Immature natural killer cell (primary cell): ENCODE measurements around the gene MGAT4A. TPM values are rescaled to one million over a fixed set of nuclear protein-coding genes. Genes with fewer than 3 reads are reported as not detected.
"Not testable (repeated sequence)": the region's sequence is repeated elsewhere in the genome, so short reads cannot be mapped to it uniquely, and the experiment has no call there.

Experiments
- DNase-seq, 3 donors: peaks; one replicate each; pipeline ENCODE4 v3.0.0; 2022; ENCODE audit warnings: mixed read lengths in 1 of 3
- H3K27ac Mint-ChIP-seq, 6 donors: one replicate each; pipeline ENCODE4 v1.8.0; 2020; ENCODE audit warnings: mixed read lengths in 6 of 6, mild to moderate bottlenecking in 5 of 6, inconsistent platforms in 4 of 6, moderate library complexity in 3 of 6
- H3K27me3 Mint-ChIP-seq, 3 donors: one replicate each; pipeline ENCODE4 v1.8.0; 2020 to 2021; ENCODE audit warnings: low read depth in 3 of 3, mild to moderate bottlenecking in 3 of 3, mixed read lengths in 3 of 3, moderate library complexity in 3 of 3, inconsistent platforms in 1 of 3
- H3K36me3 Mint-ChIP-seq, 3 donors: one replicate each; pipeline ENCODE4 v1.8.0; 2020; ENCODE audit warnings: mixed read lengths in 3 of 3, inconsistent platforms in 2 of 3, mild to moderate bottlenecking in 2 of 3
- H3K4me1 Mint-ChIP-seq, 2 donors: one replicate each; pipeline ENCODE4 v1.8.0; 2020; ENCODE audit warnings: inconsistent platforms in 2 of 2, mild to moderate bottlenecking in 2 of 2, mixed read lengths in 2 of 2, moderate library complexity in 1 of 2
- H3K4me3 Mint-ChIP-seq, 5 donors: one replicate each; pipeline ENCODE4 v1.8.0; 2020; ENCODE audit warnings: mild to moderate bottlenecking in 5 of 5, mixed read lengths in 5 of 5, inconsistent platforms in 3 of 5, moderate library complexity in 3 of 5
- H3K9me3 Mint-ChIP-seq, 6 donors: one replicate each; pipeline ENCODE4 v1.8.0; 2020; ENCODE audit warnings: mild to moderate bottlenecking in 6 of 6, mixed read lengths in 6 of 6, inconsistent platforms in 4 of 6, moderate library complexity in 3 of 6
- polyA plus RNA-seq, 3 donors: library from polyadenylated mRNA; unstranded; fragments of 300-500 nt; fragmentation: Illumina TruSeq; gene quantifications; one replicate each; pipeline ENCODE4 v1.2.3, GENCODE V29; 2021

MGAT4A gene
- polyA plus RNA-seq, 3 donors from 2014 or later, result 113 to 155 (median 128) TPM

DNA sequence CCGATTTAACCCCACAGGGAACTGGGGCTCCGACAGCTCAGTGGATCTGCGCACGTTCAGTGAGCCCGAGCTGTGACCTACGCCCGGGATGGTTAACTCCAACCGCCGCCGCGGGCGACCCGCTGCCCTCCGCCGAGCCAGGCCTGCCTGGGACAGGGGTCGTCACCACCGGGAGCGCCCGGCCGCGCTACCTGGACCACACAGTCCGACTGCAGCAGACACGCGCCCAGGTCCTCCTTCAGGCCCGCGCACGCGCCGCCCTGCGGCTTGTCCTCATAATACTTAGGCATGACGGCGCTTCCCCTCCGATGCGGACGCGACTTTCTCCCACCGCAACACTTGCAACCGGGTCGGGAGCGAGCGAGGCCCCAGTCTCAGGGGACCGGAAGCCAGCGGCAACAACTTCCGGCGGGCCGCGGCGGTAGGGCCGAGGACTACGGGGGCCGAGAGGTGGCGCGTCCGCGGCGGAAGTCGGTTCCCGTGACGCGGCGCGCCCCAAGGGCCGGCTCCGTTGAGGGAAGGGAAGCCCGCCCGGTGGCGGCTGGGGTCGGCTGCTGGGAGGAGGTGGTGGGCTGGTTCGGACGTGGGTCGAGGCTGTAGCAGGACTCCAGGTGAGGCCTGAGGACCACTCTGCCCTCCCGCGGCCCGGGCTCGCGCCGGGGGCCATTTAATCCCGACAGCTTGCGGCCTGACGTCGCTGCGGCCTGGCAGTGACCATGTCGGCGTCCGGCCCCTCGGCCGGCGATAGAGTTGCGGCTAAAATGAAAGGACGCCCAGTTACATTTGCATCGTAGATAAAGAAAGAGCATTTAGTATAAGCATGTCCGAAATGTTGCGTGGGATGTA lies 122.6 kb downstream of the MGAT4A start, which contains the start of the genes COA5 and UNC50:
TSS of gene COA5 (minus strand) at position 397 of the 846 bp plus-strand sequence. CDS start at position 290, 107 bp downstream.
TSS of gene UNC50 (plus strand) at position 474 of the 846 bp plus-strand sequence. CDS start 1,171 bp downstream, outside the sequence.
- Mint-ChIP-seq H3K27ac (peak within 1 kb of the TSS; percentile 87 to 97 (median 93)), H3K4me3 (peak within 1 kb of the TSS; percentile 83 to 95 (median 88)), H3K4me1 (peaks cover 70 to 89% of the 10 kb centered on the region in 2 donors), H3K36me3 (peaks cover 10 to 28% (median 17%) of the 10 kb centered on the region in 3 donors), H3K27me3 (peaks cover 11 to 25% (median 21%) of the 10 kb centered on the region in 3 donors), H3K9me3 (no peaks in the 10 kb centered on the region)
- peak; percentile 93 to 94 (median 93) for DNase-seq

DNA sequence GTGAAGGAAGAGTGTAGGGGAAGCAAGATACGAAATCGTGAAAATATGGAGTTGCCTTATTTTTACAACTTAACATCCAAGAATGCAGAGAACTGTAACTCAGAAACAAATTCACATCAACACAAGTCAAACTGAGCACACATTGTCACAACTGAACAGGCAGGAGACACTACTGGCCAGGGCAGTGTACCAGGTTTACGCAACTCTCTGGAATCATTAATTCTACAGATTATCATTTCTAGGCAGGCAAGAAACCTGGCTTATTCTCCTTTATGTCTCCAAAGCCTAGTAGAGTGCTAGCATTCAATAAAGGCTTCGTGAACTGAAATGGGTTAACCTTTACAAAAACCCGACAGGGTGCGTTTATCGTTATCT lies 123.2 kb downstream of the MGAT4A start:
- peaks cover 6 to 23% (median 13%) of the 10 kb centered on the region in 3 donors for H3K36me3 Mint-ChIP-seq
- peak overlapping the region; percentile 87 to 97 (median 93) for H3K27ac Mint-ChIP-seq
- H3K27me3 Mint-ChIP-seq, result peaks cover 11 to 25% (median 21%) of the 10 kb centered on the region in 3 donors
- peaks cover 66 to 83% of the 10 kb centered on the region in 2 donors for H3K4me1 Mint-ChIP-seq
- no peak for DNase-seq
- no peaks in the 10 kb centered on the region for H3K9me3 Mint-ChIP-seq
- H3K4me3 Mint-ChIP-seq, result peak overlapping the region; percentile 83 to 95 (median 88)

DNA sequence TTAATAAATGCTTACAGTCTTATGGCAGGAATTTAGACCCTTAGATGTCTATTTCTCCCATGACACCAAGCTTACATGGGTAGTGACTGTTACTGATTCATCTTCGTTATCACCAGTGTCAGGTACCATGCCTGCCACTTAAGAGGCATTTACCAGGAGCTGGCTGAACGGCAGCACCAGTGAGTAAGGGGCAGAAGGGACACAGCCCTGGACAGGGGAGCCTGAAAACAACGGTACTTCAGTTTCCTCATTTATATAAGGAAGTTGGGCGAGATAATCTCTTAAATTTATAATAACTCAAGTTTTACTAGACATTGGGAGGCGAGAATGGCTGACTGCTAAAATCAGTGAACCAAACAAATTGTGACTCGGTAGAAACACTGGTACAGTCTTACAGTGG lies 123.8 kb downstream of the MGAT4A start:
- Mint-ChIP-seq H3K4me1 (peaks cover 66 to 81% of the 10 kb centered on the region in 2 donors), H3K4me3 (peak overlapping the region; percentile 83 to 95 (median 88)), H3K36me3 (peaks cover 6 to 23% (median 13%) of the 10 kb centered on the region in 3 donors)

DNA sequence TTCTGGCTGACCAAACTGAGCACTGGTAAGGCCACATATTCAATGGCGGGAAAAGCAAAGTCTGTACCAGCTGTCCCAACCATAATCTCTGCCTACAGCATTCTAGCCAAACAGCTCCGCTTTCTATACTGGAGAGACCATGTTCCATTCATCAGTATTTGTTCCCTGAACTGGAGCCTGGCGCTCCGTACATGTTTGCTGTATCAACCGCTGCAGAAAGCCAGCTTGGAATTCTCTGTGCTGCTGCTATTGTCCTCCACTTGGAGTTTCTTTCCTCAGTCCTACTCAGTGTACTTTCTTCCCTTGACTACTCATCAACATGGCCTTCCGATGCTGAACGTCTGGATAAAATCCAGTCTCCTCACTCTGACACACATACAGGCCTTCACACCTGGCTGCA lies 124.5 kb downstream of the MGAT4A start:
- no peak for DNase-seq
- no peaks in the 10 kb centered on the region for H3K9me3 Mint-ChIP-seq
- H3K4me1 Mint-ChIP-seq, result peaks cover 64 to 74% of the 10 kb centered on the region in 2 donors
- H3K27ac Mint-ChIP-seq, result peak overlapping the region; percentile 87 to 97 (median 93)
- H3K4me3 Mint-ChIP-seq, result peak overlapping the region; percentile 30 to 95 (median 88)
- H3K27me3 Mint-ChIP-seq, result peaks cover 11 to 25% (median 21%) of the 10 kb centered on the region in 3 donors
- peaks cover 4 to 17% (median 6%) of the 10 kb centered on the region in 3 donors for H3K36me3 Mint-ChIP-seq

More for the DNA sequence above, 123.8 kb downstream of the MGAT4A start:
- peak overlapping the region; percentile 87 to 97 (median 93) for H3K27ac Mint-ChIP-seq
- H3K9me3 Mint-ChIP-seq, result no peaks in the 10 kb centered on the region
- H3K27me3 Mint-ChIP-seq, result peaks cover 11 to 25% (median 21%) of the 10 kb centered on the region in 3 donors
- no peak for DNase-seq

DNA sequence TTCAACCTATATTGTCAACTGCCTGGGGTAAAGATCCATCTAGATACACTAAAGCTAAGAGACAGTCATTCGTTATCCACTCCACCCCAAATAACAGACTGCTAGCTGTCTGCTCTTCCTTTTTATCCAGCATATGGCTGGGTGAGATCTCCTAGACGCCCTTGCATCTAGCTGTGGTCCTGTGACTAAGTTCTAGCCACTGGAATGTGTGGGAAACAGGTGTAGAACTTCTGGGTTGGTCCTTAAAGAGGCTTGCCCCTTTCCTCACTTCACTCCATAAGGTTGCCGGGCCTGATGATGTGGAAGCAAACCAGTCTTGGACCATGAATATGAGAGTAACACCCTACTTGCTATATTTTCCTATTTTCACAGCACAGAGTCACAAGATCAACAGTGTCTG lies 125.9 kb downstream of the MGAT4A start:
- DNase-seq, result no peak
- Mint-ChIP-seq H3K4me1 (peaks cover 50 to 60% of the 10 kb centered on the region in 2 donors), H3K36me3 (peaks cover 0 to 10% (median 3%) of the 10 kb centered on the region in 3 donors), H3K4me3 (no peak overlapping the region), H3K9me3 (no peaks in the 10 kb centered on the region), H3K27ac (peak overlapping the region; percentile 37 to 97 (median 74)), H3K27me3 (peaks cover 11 to 29% (median 21%) of the 10 kb centered on the region in 3 donors)

DNA sequence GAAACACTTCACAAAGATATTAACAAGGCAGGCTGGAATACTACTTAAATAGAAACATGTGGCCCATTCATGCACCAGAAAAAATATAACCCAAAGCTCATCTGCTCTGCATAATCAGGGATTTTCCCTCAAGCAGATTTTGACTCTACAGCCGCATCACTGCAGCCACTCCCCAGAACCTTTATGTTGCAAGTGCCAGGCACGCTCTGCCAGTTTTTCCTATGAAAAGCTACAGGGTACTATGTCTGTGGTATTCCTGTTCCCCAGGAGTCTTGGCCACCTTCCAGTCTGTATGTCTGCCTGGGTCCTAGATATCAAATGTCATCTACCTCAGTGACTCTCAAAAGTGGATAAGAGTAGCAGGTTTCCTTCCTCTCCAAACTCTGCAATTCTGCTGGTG lies 126.4 kb downstream of the MGAT4A start:
- Mint-ChIP-seq H3K27me3 (peaks cover 11 to 29% (median 21%) of the 10 kb centered on the region in 3 donors), H3K27ac (peak overlapping the region in 5 of 6 donors; percentile 37 to 97 (median 85)), H3K9me3 (no peaks in the 10 kb centered on the region), H3K4me1 (peaks cover 45 to 59% of the 10 kb centered on the region in 2 donors), H3K36me3 (peaks cover 0 to 12% (median 3%) of the 10 kb centered on the region in 3 donors), H3K4me3 (no peak overlapping the region)
- DNase-seq, result no peak

DNA sequence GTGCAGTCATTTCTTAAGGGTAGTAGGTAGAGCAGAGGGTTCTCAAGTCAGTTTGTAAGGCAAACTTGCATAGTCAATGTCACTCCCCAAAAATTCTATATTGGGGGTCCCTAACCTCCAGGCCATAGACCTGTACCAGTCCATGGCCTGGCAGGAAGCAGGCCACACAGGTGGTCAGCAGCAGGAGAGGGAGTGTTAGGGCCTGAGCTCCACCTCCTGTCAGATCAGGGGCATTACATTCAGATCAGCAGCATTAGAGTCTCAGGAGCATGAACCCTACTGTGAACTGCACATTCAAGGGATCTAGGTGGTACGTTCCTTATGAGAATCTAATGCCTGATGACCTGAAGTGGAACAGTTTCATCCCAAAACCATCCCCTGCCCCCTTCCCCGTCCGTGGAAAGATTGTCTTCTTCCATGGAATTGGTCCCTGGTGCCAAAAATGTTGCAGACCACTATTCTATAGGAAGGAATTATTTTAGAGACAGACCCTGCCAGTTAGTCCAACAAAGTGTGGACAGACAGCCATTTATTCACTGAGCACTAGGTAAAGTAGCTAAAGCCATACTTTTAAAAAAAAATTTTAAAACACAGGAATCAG lies 129.3 kb downstream of the MGAT4A start:
- Mint-ChIP-seq H3K4me1 (peaks cover 30 to 53% of the 10 kb centered on the region in 2 donors), H3K9me3 (no peaks in the 10 kb centered on the region), H3K27me3 (peaks cover 0 to 11% (median 1%) of the 10 kb centered on the region in 3 donors), H3K27ac (peak overlapping the region; percentile 46 to 72 (median 58)), H3K36me3 (peaks cover 0 to 19% (median 4%) of the 10 kb centered on the region in 3 donors), H3K4me3 (no peak overlapping the region)
- peak in 1 of 3 donors; percentile 30 for DNase-seq

DNA sequence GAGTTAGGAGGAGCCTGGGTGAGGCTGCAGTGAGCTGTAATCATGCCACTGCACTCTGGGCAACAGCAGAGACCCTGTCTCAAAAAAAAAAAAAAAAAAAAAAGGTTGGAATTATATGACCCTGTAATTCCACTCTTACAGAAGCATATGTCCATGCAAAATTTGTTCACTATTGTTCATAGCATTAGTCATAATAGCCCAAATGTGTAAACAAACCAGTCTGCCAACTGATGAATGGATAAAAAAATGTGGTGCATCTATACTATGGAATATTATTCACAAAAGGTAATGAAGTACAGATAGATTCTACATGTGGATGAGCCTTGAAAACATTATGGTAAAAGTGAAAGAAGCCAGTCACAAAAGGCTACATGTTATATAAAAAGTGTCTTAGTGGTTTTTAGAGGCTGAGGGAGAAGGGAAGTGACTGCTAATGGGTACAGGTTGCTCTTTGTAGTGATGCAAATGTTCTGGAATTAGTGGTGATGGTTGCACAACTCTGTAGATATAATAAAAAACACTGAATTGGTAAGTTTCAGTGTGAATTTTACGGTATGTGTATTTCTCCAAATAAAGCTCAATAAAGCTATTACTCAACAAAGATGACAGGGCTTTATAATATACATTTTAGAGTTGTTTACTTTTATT lies 132.0 kb downstream of the MGAT4A start:
- DNase-seq, result no peak
- peaks cover 3 to 27% (median 9%) of the 10 kb centered on the region in 3 donors for H3K36me3 Mint-ChIP-seq
- H3K27ac Mint-ChIP-seq, result peak overlapping the region; percentile 25 to 80 (median 66)
- peaks cover 13 to 44% of the 10 kb centered on the region in 2 donors for H3K4me1 Mint-ChIP-seq
- H3K27me3 Mint-ChIP-seq, result peaks cover 0 to 7% (median 0%) of the 10 kb centered on the region in 3 donors
- H3K9me3 Mint-ChIP-seq, result peaks cover 0 to 2% (median under 1%) of the 10 kb centered on the region in 6 donors
- no peak overlapping the region for H3K4me3 Mint-ChIP-seq

DNA sequence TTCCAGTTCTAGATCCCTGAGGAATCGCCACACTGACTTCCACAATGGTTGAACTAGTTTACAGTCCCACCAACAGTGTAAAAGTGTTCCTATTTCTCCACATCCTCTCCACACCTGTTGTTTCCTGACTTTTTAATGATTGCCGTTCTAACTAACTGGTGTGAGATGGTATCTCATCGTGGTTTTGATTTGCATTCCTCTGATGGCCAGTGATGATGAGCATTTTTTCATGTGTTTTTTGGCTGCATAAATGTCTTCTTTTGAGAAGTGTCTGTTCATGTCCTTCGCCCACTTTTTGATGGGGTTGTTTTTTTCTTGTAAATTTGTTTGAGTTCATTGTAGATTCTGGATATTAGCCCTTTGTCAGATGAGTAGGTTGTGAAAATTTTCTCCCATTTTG lies 136.3 kb downstream of the MGAT4A start:
- H3K9me3 Mint-ChIP-seq, H3K4me3 Mint-ChIP-seq, DNase-seq: not testable (repeated sequence)
- peaks cover 18 to 56% of the 10 kb centered on the region in 2 donors for H3K4me1 Mint-ChIP-seq
- peaks cover 0 to 11% (median 10%) of the 10 kb centered on the region in 3 donors for H3K27me3 Mint-ChIP-seq
- H3K27ac Mint-ChIP-seq, result peak overlapping the region in 2 of 6 donors; percentile 12 to 80
- peaks cover 25 to 46% (median 32%) of the 10 kb centered on the region in 3 donors for H3K36me3 Mint-ChIP-seq

DNA sequence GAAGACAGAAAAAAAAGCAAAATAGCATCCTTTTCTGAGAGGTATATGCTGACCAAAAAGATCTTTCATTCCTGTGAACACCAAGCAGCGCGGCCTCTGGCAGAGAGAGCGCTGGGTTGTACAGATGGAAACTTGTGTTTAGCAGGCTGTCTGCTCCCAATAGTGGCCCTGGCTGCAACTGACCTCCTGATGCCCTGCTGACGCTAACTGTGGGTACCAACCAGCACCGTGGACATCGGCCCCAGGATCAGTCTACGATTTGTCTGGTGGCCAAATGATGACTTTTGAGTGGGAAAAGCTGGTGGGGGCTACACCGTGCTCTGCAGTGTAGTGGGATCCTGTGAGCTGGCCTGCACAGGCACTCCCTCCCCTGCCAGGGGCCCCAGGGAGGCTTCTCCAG lies 138.4 kb downstream of the MGAT4A start:
- Mint-ChIP-seq H3K27ac (no peak overlapping the region), H3K27me3 (peaks cover 0 to 11% (median 10%) of the 10 kb centered on the region in 3 donors), H3K4me1 (peaks cover 15 to 46% of the 10 kb centered on the region in 2 donors), H3K4me3 (no peak overlapping the region), H3K9me3 (peaks cover 0 to 2% (median 1%) of the 10 kb centered on the region in 6 donors), H3K36me3 (peaks cover 25 to 51% (median 32%) of the 10 kb centered on the region in 3 donors)
- no peak for DNase-seq

DNA sequence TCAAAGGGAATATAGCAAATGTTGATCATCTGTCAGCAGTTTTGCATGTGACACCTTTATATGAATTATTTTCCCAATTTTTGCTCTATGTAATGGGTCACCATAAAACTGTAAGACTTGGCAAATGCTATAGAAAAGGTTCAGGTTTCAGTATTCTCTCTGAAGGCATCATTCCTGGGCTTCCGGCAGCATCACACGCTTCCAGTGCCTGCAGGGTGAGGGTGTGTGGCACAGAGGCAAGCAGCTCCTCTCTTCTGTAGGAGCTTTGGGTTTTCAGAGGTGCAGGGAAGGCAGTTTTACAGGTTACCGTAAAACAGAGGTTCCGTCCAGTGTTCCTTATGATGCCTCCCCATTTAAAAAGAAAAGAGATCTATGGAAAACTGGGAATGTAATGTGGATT lies 141.4 kb downstream of the MGAT4A start:
- Mint-ChIP-seq H3K27ac (peak overlapping the region in 2 of 6 donors; percentile 60 to 67), H3K27me3 (peaks cover 0 to 11% (median 10%) of the 10 kb centered on the region in 3 donors), H3K36me3 (peaks cover 29 to 62% (median 33%) of the 10 kb centered on the region in 3 donors), H3K4me1 (peaks cover 11 to 37% of the 10 kb centered on the region in 2 donors), H3K4me3 (no peak overlapping the region), H3K9me3 (peaks cover 0 to 2% (median 1%) of the 10 kb centered on the region in 6 donors)
- DNase-seq, result no peak

DNA sequence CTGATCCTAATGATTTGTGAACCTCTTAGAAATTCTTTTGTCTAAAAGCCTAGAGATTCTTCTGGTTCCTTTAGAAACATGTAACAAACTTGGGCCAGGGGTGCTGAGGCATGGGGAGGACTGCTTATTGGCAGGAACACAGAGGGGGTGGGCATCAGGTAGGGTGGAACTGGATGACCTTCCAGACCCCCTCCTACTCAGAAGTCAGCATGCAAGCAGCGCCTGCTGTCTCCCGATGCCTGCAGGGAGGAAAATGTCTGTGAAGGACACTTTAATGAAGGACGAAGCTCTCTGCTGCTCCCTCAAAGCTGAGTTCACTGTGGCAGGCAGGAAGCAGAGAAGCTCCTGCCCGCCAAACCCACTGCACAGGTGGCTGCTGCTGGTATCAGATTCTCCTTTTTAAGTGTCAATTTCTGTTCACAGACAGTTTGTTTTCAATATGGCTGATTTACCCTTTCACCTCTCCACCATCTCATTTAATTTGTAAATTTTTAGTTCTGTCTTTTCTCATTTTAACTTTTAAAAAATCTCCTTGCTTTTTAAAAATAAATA lies 142.0 kb downstream of the MGAT4A start:
- Mint-ChIP-seq H3K9me3 (peaks cover 0 to 2% (median under 1%) of the 10 kb centered on the region in 6 donors), H3K27ac (peak overlapping the region in 4 of 6 donors; percentile 28 to 67 (median 60)), H3K27me3 (peaks cover 0 to 11% (median 8%) of the 10 kb centered on the region in 3 donors), H3K4me3 (no peak overlapping the region), H3K4me1 (peaks cover 8 to 32% of the 10 kb centered on the region in 2 donors), H3K36me3 (peaks cover 26 to 60% (median 31%) of the 10 kb centered on the region in 3 donors)
- DNase-seq, result no peak
